Sigmoid colon (tissue), 7 donors: Measurements from ENCODE around the gene ERGIC1. TPM values are rescaled to one million over a fixed set of nuclear protein-coding genes. Genes with fewer than 3 reads are reported as not detected.
A peak's percentile ranks its signal among the peaks of the same experiment; 100 is the strongest.
"Not testable (repeated sequence)": the region's sequence is repeated elsewhere in the genome, so short reads cannot be mapped to it uniquely, and the experiment has no call there.

Experiments
- DNase-seq: peaks from one replicate; pipeline ENCODE4 v3.0.0-alpha.2; 2019
- H3K27ac ChIP-seq, 4 donors: fragments of 200-600 bp; sonication (generic); one replicate each; pipeline ENCODE4 v1.5.1; 2016 to 2019; ENCODE audit warnings: mild to moderate bottlenecking in 1 of 4
- H3K27me3 ChIP-seq, 3 donors: fragments of 200-600 bp; sonication (generic); one replicate each; pipeline ENCODE4 v1.5.1; 2019; ENCODE audit warnings: mild to moderate bottlenecking in 1 of 3
- H3K36me3 ChIP-seq, 4 donors: fragments of 200-600 bp; sonication (generic); one replicate each; pipeline ENCODE4 v1.5.1; 2016 to 2019
- H3K4me1 ChIP-seq, 4 donors: fragments of 200-600 bp; sonication (generic); one replicate each; pipeline ENCODE4 v1.5.1; 2017 to 2019
- H3K4me3 ChIP-seq, 4 donors: fragments of 200-600 bp; sonication (generic); one replicate each; pipeline ENCODE4 v1.5.1; 2017 to 2019; ENCODE audit warnings: mild to moderate bottlenecking in 2 of 4, moderate library complexity in 1 of 4
- H3K9me3 ChIP-seq, 4 donors: fragments of 200-600 bp in 3 of 4; sonication (generic) in 3 of 4; one replicate each; pipeline versions ENCODE4 v1.5.1 to v1.6.1; 2013 to 2019
- EP300 ChIP-seq, 4 donors: sonication (generic); formaldehyde crosslinking; IDR thresholded peaks; one replicate each; pipeline ENCODE4 v1.6.1; 2017; ENCODE audit warnings: antibody characterized with exemption in 4 of 4
- POLR2A ChIP-seq, 2 donors: fragments of 450-650 bp; IDR thresholded peaks; one replicate each; pipeline ENCODE4 v1.6.1; 2016; ENCODE audit warnings: antibody characterized with exemption in 2 of 2, mild to moderate bottlenecking in 2 of 2, moderate library complexity in 2 of 2
- POLR2AphosphoS5 ChIP-seq, 4 donors: sonication (generic); formaldehyde crosslinking; IDR thresholded peaks; one replicate each; pipeline ENCODE4 v1.6.1; 2017; ENCODE audit warnings: antibody characterized with exemption in 4 of 4
- WGBS, 2 donors: extraction: QIAGEN DNeasy Blood & Tissue Kit; methylation state at CpG; one replicate each; pipeline ENCODE4 v1.1.7; 2013; 5-methylcytosine and 5-hydroxymethylcytosine counted together
- intact Hi-C: fragments of 100-400 bp; cut with DNase I; formaldehyde crosslinking; loops from one replicate; pipeline ENCODE4 v1.15.1; 2023
- polyA plus RNA-seq, 3 donors: library from polyadenylated mRNA; stranded (reverse); fragments of 200-250 nt; gene quantifications; one replicate each; pipeline ENCODE4 v1.2.3, GENCODE V29; 2013
- total RNA-seq, 4 donors: library from RNA; depleted of rRNA; stranded (reverse); fragments of >200 nt; gene quantifications; one replicate each; pipeline ENCODE4 v1.1.0, GENCODE V29; 2016
- TF ChIP-seq, protein P1 (sequence below), 4 experiments: fragments of 450-650 bp in 3 of 4; fragments of 200-600 bp in 1 of 4; IDR thresholded peaks; one replicate each; pipeline ENCODE4 v1.5.1; 2016 to 2019; ENCODE audit warnings: antibody characterized with exemption in 4 of 4, mild to moderate bottlenecking in 3 of 4, moderate library complexity in 2 of 4
- donor health status: healthy with polysubstance abuse.
- donor health status: Bipolar disorder and iron deficiency.
- donor health status: healthy.

ERGIC1 gene
- total and polyA plus RNA-seq, 7 donors = 80.6 to 160 (median 117) TPM

DNA sequence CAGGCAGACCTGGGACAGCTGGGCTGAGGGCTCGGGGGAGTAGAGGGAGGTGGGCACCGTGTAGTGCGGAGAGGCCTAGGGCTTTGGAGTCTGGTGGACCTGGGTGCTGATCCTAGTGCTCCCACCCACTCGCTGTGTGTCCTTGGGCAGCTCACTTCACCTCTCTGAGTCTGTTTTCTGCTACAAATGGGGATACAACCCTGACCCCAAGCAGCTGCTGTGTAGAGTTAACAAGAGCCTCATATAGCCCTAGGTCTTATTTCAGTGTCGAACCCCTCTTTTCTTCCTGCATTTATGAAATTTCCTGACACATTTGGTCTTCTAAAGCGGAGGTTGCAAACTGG, 16.4 kb downstream of the ERGIC1 start:
- Histone ChIP-seq H3K4me3 (no peak overlapping the region), H3K4me1 (peaks cover 0 to 76% (median 39%) of the 10 kb centered on the region in 4 donors), H3K9me3 (no peaks in the 10 kb centered on the region), H3K27me3 (no peaks in the 10 kb centered on the region), H3K36me3 (no peaks in the 10 kb centered on the region), H3K27ac (no peak overlapping the region)
- intact Hi-C loops = no loop called here
- WGBS, 2 donors = 76 to 83% methylated on average over 6 of the region's 6 CpGs
- no peak for DNase-seq
- TF ChIP-seq EP300 (IDR thresholded peaks at IDR 0.05) = no peak

- DNase-seq, intact Hi-C loops, H3K36me3 ChIP-seq, H3K27ac ChIP-seq, H3K4me3 ChIP-seq, H3K27me3 ChIP-seq, H3K9me3 ChIP-seq: not testable (repeated sequence)
- 84 to 96% methylated on average over 9 of the region's 9 CpGs for WGBS, 2 donors
- H3K4me1 ChIP-seq = peaks cover 0 to 80% (median 45%) of the 10 kb centered on the region in 4 donors
These were observed 17.2 kb downstream of the ERGIC1 start for GRCh38 chr5:172851254-172851653.

DNA sequence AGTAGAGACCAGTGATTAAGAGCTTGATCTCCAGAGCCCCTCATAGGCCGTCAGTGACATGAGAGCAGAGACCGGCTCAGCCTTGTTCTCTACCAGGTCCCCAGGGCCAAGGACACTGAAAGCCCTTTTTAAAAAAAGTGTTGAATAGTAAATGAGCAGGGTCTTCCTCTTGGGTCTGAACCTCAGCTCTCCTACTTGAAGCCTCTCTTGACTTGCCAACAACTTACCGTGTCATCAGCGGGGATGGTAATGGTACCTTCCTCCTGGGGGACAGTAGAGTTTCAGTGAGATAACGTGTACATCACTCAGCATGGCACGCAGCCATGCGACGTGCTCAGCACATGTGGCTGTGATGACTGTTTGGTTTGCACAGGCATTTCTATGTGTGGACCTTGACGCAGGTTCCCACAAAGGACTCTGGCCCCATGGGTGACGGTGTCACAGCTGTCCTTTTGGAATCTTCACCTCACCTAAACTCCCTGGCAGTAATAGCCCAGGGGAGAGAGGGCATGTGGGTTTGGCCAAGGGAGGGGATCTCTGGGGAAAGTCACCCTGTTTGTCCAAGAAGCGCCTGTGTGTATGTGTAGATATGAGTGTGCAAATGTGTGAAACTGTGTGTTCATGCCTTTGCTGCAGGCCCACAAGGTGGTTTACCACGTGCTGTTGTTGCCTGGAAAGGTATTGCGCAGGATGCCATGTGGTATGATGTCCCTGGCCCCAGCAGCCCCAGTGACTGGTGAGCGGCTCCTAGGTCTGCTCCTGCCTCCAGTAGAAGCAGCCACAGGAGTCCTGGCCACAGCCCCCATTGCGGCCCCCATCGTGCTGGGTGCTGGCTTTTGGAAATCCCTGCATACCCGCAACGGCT, 18.7 kb downstream of the ERGIC1 start:
- no peaks in the 10 kb centered on the region for H3K9me3 ChIP-seq
- DNase-seq = no peak
- 77 to 91% methylated on average over 18 of the region's 18 CpGs for WGBS, 2 donors
- no peaks in the 10 kb centered on the region for H3K36me3 ChIP-seq
- H3K27ac ChIP-seq = peak overlapping the region in 3 of 4 donors; percentile 1 to 95 (median 90)
- H3K4me1 ChIP-seq = peaks cover 0 to 74% (median 44%) of the 10 kb centered on the region in 4 donors
- TF ChIP-seq, protein P1, sequence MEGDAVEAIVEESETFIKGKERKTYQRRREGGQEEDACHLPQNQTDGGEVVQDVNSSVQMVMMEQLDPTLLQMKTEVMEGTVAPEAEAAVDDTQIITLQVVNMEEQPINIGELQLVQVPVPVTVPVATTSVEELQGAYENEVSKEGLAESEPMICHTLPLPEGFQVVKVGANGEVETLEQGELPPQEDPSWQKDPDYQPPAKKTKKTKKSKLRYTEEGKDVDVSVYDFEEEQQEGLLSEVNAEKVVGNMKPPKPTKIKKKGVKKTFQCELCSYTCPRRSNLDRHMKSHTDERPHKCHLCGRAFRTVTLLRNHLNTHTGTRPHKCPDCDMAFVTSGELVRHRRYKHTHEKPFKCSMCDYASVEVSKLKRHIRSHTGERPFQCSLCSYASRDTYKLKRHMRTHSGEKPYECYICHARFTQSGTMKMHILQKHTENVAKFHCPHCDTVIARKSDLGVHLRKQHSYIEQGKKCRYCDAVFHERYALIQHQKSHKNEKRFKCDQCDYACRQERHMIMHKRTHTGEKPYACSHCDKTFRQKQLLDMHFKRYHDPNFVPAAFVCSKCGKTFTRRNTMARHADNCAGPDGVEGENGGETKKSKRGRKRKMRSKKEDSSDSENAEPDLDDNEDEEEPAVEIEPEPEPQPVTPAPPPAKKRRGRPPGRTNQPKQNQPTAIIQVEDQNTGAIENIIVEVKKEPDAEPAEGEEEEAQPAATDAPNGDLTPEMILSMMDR (IDR thresholded peaks at IDR 0.05) = no peak
- intact Hi-C loops = no loop called here
- H3K4me3 ChIP-seq = no peak overlapping the region
- no peaks in the 10 kb centered on the region for H3K27me3 ChIP-seq

DNA sequence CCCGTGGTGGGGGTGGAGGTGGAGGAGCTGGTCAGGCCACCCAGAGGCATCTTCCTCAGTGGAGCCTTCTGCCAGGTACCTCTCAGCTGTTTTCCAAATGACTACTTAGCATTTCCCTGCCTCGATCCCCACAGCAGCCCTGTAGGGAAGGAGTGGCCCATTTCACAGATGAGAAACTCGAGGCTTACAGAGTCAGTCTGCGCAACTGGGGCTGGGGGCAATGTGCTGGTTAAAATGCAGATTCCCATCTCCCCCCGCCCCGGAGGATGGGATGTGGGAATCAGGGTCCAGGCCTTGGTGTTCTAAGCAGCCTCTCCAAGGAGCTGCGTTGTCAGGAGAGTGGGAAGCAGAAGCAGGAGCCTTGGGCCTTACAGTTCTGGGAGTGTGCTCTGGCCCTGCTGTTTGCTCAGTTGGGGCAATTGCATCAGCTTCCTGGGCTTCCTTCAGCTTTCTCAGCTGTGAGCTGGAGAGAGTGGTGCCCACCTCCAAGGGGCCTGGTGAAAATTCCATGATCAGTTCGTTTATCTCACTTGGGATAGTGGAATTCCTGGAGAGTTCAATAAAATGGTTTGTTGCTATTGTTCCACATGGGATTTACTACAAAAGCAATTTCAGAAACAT, 19.4 kb downstream of the ERGIC1 start:
- Histone ChIP-seq H3K9me3 (no peaks in the 10 kb centered on the region), H3K27me3 (no peaks in the 10 kb centered on the region), H3K27ac (peak overlapping the region; percentile 1 to 95 (median 72)), H3K4me1 (peaks cover 0 to 76% (median 49%) of the 10 kb centered on the region in 4 donors), H3K4me3 (no peak overlapping the region), H3K36me3 (no peaks in the 10 kb centered on the region)
- intact Hi-C loops = no loop called here
- TF ChIP-seq POLR2A (IDR thresholded peaks at IDR 0.05) (no peak), EP300 (IDR thresholded peaks at IDR 0.05) (no peak), POLR2AphosphoS5 (IDR thresholded peaks at IDR 0.05) (no peak)
- TF ChIP-seq, protein P1 (IDR thresholded peaks at IDR 0.05) = no peak
- DNase-seq = no peak
- 88 to 93% methylated on average over 8 of the region's 8 CpGs for WGBS, 2 donors

DNA sequence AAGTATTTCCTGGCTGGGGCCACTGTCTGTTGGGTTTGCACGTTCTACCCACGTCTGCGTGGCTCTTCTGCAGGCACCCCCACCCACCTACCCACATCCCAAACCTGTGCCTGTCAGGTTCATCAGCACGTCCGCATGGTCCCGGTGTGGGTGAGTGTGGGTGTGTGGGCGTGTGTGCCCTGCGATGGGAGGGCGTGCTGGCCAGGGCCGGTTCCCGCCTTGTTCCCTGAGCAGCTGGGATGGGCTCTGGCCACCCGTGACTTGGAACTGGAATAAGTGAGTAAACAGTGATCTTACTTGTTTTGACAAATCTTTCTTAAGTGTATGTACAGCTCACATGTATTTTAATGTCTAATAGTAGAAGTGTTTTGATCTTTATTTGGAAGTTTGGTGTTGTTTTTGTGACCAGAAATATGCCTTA, 20.4 kb downstream of the ERGIC1 start:
- H3K4me1 ChIP-seq = peaks cover 0 to 77% (median 56%) of the 10 kb centered on the region in 4 donors
- intact Hi-C loops = no loop called here
- DNase-seq = peak; percentile 88
- 14 to 53% methylated on average over 12 of the region's 12 CpGs for WGBS, 2 donors
- no peaks in the 10 kb centered on the region for H3K36me3 ChIP-seq
- H3K4me3 ChIP-seq = no peak overlapping the region
- H3K9me3 ChIP-seq = no peaks in the 10 kb centered on the region
- TF ChIP-seq POLR2AphosphoS5 (IDR thresholded peaks at IDR 0.05) (peak in 2 of 4 donors; percentile 26 to 52), POLR2A (IDR thresholded peaks at IDR 0.05) (no peak), EP300 (IDR thresholded peaks at IDR 0.05) (no peak)
- TF ChIP-seq, protein P1 (IDR thresholded peaks at IDR 0.05) = no peak
- H3K27me3 ChIP-seq = no peaks in the 10 kb centered on the region
- H3K27ac ChIP-seq = peak overlapping the region; percentile 55 to 95 (median 78)
